NB4 (cell line): Measurements from ENCODE around the gene HOXA13.

ENCODE experiments used
- DNase-seq: peaks from one replicate; pipeline ENCODE4 v3.0.0; 2010; ENCODE audit warnings: low read depth
- H3K4me3 ChIP-seq: one replicate; pipeline ENCODE4 v1.5.1; 2011; ENCODE audit warnings: mild to moderate bottlenecking, low read depth, low read length, moderate library complexity
- MYC ChIP-seq: IDR thresholded peaks from 2 replicates; pipeline ENCODE4 v1.6.1; 2011; ENCODE audit warnings: low read depth, low read length
- POLR2A ChIP-seq: IDR thresholded peaks from 2 replicates; pipeline ENCODE4 v1.6.1; 2011; ENCODE audit warnings: mild to moderate bottlenecking; ENCODE audit not compliant: insufficient read length; ENCODE audit errors: extremely low read depth
- TF ChIP-seq, protein P1 (sequence below): IDR thresholded peaks from one replicate; pipeline ENCODE4 v1.5.1; 2012; ENCODE audit warnings: low read depth, low read length
- TF ChIP-seq, protein P2 (sequence below): IDR thresholded peaks from 2 replicates; pipeline ENCODE4 v1.6.1; 2011; ENCODE audit warnings: low read depth, low read length

The HOXA13 gene

DNA sequence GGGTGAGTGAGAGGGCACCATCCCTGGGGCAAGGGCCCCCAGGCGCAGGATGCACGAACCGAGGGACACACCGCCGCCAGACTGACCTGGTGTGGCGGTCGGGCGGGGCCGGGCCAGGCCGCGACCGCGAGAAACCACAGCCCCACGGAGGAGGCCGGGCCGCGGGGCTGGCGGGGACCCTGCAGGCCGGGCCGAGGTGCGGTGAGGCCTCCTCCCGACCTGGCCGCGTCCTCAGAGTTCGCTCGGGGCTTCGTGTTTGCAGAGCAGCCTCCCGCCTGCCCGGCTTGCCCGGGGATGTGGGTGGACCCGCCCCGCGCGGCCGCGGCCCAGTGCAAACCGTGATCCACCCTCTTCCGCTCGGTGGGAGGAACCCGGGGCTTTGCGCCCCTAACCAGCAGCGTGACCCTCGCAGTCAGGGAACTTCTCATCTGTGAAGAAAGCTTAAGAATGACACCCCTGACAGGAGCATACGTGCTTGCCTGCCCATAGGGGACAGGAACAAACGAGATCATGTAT, 20.6 kb upstream of the HOXA13 start:
- no peak for DNase-seq
- no peak overlapping the region for H3K4me3 ChIP-seq
- TF ChIP-seq MYC = no peak
- no peak for TF ChIP-seq POLR2A
- TF ChIP-seq, protein P1, sequence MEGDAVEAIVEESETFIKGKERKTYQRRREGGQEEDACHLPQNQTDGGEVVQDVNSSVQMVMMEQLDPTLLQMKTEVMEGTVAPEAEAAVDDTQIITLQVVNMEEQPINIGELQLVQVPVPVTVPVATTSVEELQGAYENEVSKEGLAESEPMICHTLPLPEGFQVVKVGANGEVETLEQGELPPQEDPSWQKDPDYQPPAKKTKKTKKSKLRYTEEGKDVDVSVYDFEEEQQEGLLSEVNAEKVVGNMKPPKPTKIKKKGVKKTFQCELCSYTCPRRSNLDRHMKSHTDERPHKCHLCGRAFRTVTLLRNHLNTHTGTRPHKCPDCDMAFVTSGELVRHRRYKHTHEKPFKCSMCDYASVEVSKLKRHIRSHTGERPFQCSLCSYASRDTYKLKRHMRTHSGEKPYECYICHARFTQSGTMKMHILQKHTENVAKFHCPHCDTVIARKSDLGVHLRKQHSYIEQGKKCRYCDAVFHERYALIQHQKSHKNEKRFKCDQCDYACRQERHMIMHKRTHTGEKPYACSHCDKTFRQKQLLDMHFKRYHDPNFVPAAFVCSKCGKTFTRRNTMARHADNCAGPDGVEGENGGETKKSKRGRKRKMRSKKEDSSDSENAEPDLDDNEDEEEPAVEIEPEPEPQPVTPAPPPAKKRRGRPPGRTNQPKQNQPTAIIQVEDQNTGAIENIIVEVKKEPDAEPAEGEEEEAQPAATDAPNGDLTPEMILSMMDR = no peak
- TF ChIP-seq, protein P2, sequence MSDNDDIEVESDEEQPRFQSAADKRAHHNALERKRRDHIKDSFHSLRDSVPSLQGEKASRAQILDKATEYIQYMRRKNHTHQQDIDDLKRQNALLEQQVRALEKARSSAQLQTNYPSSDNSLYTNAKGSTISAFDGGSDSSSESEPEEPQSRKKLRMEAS = no peak

DNA sequence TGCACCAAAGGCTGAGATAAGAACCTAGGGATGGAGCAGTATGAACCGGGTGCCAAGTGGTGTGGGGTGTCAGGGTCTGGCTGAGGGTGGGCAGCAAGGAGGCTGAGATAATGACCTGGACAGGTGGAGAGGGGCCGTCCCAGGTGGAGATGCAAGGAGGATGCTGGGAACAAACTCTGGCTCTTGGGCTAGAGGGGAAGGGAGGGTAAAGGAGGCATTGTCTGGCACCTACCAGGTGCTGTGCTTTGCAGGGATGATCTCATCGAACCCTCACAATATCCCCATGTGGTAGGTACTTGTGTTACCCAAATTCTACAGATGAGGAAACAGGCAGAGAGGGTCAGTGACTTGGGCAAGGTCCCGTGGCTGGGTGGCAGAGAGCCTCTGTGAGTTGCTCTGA, 19.9 kb upstream of the HOXA13 start:
- TF ChIP-seq MYC = no peak
- TF ChIP-seq, protein P2 = no peak
- TF ChIP-seq POLR2A = no peak
- TF ChIP-seq, protein P1 = no peak

DNA sequence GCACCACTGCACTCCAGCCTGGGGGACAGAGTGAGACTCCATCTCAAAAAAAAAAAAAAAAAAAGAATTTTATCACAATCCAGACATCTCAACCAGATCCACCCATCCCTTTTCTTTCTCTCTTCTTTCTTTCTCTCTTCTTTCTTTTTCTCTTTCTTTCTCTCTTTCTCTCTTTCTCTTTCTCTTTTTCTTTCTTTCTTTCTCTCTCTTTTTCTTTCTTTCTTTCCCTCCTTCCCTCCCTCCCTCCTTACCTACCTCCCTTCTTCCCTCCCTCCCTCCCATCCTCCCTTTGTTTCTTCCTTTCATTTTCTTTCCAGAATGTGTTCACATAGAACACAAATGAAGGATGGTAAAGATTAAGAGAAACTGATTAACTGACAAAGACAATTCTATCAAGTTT, 18.1 kb upstream of the HOXA13 start:
- H3K4me3 ChIP-seq = no peak overlapping the region
- no peak for TF ChIP-seq POLR2A
- TF ChIP-seq MYC = no peak
- TF ChIP-seq, protein P2 = no peak
- TF ChIP-seq, protein P1 = no peak
- DNase-seq = no peak

More for the DNA sequence above, 19.9 kb upstream of the HOXA13 start:
- H3K4me3 ChIP-seq = no peak overlapping the region
- no peak for DNase-seq

DNA sequence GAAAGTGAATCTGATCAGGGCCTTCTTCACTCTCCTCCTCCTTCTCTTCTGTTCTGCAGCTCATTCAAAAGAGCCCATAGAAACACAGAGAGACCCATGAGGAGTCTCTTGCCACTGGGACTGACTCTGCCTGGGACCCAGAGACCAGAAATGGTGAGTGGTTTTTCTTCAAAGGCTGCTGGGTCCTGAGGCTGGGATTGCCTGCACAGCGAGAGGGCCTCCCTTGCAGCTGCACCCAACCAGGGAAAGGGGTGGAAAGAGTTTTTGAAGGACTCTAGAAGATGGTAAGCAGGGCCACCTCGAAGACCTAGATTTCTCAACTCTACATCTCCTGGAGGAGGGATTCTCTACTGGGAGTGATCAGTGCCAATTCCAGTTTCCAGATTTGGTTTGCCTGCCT, 15.5 kb upstream of the HOXA13 start:
- H3K4me3 ChIP-seq = no peak overlapping the region
- no peak for TF ChIP-seq MYC
- TF ChIP-seq, protein P2 = no peak
- no peak for TF ChIP-seq POLR2A
- TF ChIP-seq, protein P1 = no peak
- no peak for DNase-seq

DNA sequence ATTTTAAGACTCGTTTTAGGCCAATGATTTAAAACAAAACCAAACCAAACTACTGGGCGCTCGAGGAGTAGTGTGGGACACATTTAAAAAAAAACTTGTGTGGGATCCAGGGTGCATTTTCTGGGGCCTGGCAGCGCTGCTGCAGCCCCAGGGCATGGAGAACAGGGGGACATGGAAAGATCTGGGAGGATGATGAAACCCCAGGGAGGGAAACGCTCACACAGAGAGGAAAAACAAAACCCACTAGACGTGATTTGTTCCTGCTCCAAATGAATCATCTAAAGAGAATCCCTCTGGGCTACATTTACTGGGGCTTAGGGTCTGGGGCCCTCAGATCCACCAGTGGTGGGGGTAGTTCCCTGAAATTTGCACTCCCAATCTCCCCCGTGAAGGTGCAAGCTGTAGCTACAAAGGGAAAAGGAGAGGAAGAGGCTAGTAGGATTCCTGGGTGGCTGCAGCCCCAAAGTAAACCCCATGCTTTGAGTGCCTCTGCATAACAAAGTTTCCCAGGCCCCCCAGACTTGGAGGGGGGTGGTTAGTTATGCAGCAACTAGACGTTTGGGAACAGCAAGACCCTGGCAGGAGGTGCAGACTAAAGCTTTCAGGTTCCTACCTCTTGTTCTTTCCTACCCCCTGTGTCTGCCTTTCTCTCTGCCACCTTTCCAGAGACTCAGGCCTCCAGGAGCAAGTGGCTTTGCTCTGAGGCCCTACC, 14.5 kb upstream of the HOXA13 start:
- H3K4me3 ChIP-seq = no peak overlapping the region
- no peak for DNase-seq
- TF ChIP-seq, protein P1 = no peak
